ENCODE data around the gene RAB35. TPM values are rescaled to one million over a fixed set of nuclear protein-coding genes. Genes with fewer than 3 reads are reported as not detected.
A peak's percentile ranks its signal among the peaks of the same experiment; 100 is the strongest.

The RAB35 gene
- total RNA-seq, 2 donors from 2014 or later, result 26.7 to 42.2 TPM

- no peak for DNase-seq
- intact Hi-C loops (cut with DNase I), result no loop called here
- no peak for ATAC-seq
These were observed 1.5 kb downstream of the RAB35 start for GRCh38 chr12:120115066-120115465.

GRCh38 chr12:120110550-120111501, 5.7 kb downstream of the RAB35 start:
- peak; percentile 75 for DNase-seq
- ATAC-seq, result peak; percentile 61 to 79
- intact Hi-C loops (cut with DNase I), result no loop called here

- intact Hi-C loops (cut with DNase I), result no loop called here
- DNase-seq (no peak), ATAC-seq (no peak)
These were observed 6.8 kb downstream of the RAB35 start for GRCh38 chr12:120109570-120110267.

- intact Hi-C loops (cut with DNase I), result no loop called here
- DNase-seq (no peak), ATAC-seq (no peak)
These were observed 10.4 kb downstream of the RAB35 start for GRCh38 chr12:120106151-120106550.

GRCh38 chr12:120103371-120103770, 13.2 kb downstream of the RAB35 start:
- DNase-seq, result no peak
- intact Hi-C loops (cut with DNase I), result no loop called here
- no peak for ATAC-seq

GRCh38 chr12:120103044-120103338, 13.6 kb downstream of the RAB35 start:
- DNase-seq, result no peak
- ATAC-seq, result no peak
- intact Hi-C loops (cut with DNase I), result no loop called here

- intact Hi-C loops (cut with DNase I), result no loop called here
- no peak for ATAC-seq
These were observed 14.1 kb downstream of the RAB35 start for GRCh38 chr12:120102189-120103043.

GRCh38 chr12:120101617-120102016, 14.9 kb downstream of the RAB35 start:
- intact Hi-C loops (cut with DNase I), result no loop called here
- DNase-seq (no peak), ATAC-seq (no peak)

More at GRCh38 chr12:120102189-120103043, 14.1 kb downstream of the RAB35 start:
- no peak for DNase-seq

- DNase-seq (no peak), ATAC-seq (peak; percentile 28 to 44)
These were observed 15.4 kb downstream of the RAB35 start for GRCh38 chr12:120101182-120101581.

GRCh38 chr12:120100630-120101029, 15.9 kb downstream of the RAB35 start:
- DNase-seq (peak; percentile 83), ATAC-seq (peak; percentile 71 to 88)
- intact Hi-C loops (cut with DNase I), result no loop called here

More at GRCh38 chr12:120101182-120101581, 15.4 kb downstream of the RAB35 start:
- intact Hi-C loops (cut with DNase I), result no loop called here

GRCh38 chr12:120099738-120100137, 16.8 kb downstream of the RAB35 start:
- intact Hi-C loops (cut with DNase I), result no loop called here
- DNase-seq (no peak), ATAC-seq (no peak)

GRCh38 chr12:120098756-120099470, 17.6 kb downstream of the RAB35 start:
- ATAC-seq (no peak), DNase-seq (no peak)
- intact Hi-C loops (cut with DNase I), result no loop called here

- ATAC-seq (no peak), DNase-seq (no peak)
- intact Hi-C loops (cut with DNase I), result no loop called here
These were observed 19.8 kb downstream of the RAB35 start for GRCh38 chr12:120096671-120097202.

GRCh38 chr12:120095736-120096135, 20.8 kb downstream of the RAB35 start:
- no peak for DNase-seq
- ATAC-seq, result no peak
- intact Hi-C loops (cut with DNase I), result no loop called here

- ATAC-seq, result peak in 1 of 2 donors; percentile 2
- intact Hi-C loops (cut with DNase I), result no loop called here
- DNase-seq, result no peak
These were observed 21.2 kb downstream of the RAB35 start for GRCh38 chr12:120095331-120095730.

GRCh38 chr12:120094485-120094884, 22.1 kb downstream of the RAB35 start:
- no peak for DNase-seq
- intact Hi-C loops (cut with DNase I), result no loop called here
- ATAC-seq, result peak in 1 of 2 donors; percentile 2

- DNase-seq, result no peak
- intact Hi-C loops (cut with DNase I), result no loop called here
- peak in 1 of 2 donors; percentile 8 for ATAC-seq
These were observed 22.8 kb downstream of the RAB35 start for GRCh38 chr12:120093592-120094355.

GRCh38 chr12:120093336-120093591, 23.3 kb downstream of the RAB35 start:
- intact Hi-C loops (cut with DNase I), result no loop called here
- DNase-seq (no peak), ATAC-seq (peak in 1 of 2 donors; percentile 5)
